PC-3 (cell line): Measurements from ENCODE around the gene CAT. TPM values are rescaled to one million over a fixed set of nuclear protein-coding genes. Genes with fewer than 3 reads are reported as not detected.
A peak's percentile ranks its signal among the peaks of the same experiment; 100 is the strongest.

Source experiments
- ATAC-seq: fragments of 200-7000 bp; cut with Tn5 transposase; 2 replicates; pipeline ENCODE4 v1.9.1; 2020; ENCODE audit warnings: mild to moderate bottlenecking, moderate library complexity
- BruUV-seq: library from RNA; stranded (reverse); fragments of 400-500 nt; replicated peaks from 2 replicates; lab custom pipeline; 2021; lab: Mats Ljungman, UMichigan
- CTCF ChIA-PET: fragments of 300-600 bp; sonication (Branson Sonifier 250); formaldehyde crosslinking; loops from one replicate; lab custom pipeline; 2022; ENCODE audit warnings: antibody characterized with exemption; lab: Charles Lee
- POLR2A ChIA-PET: fragments of 300-600 bp; sonication (Branson Sonifier 250); formaldehyde crosslinking; loops from one replicate; lab custom pipeline; 2022; ENCODE audit warnings: antibody characterized with exemption; ENCODE audit not compliant: unreplicated experiment; lab: Charles Lee
- DNase-seq: peaks from one replicate; pipeline ENCODE4 v3.0.0-alpha.2; 2015
- H2AFZ ChIP-seq: fragments of 300-600 bp; sonication (generic); 2 replicates; pipeline ENCODE4 v1.6.0; 2016; ENCODE audit warnings: antibody characterized with exemption, low read length
- H3F3A ChIP-seq: fragments of 300-600 bp; sonication (generic); one replicate; pipeline ENCODE4 v1.6.0; 2017; ENCODE audit warnings: antibody characterized with exemption, low read length, control low read depth, mild to moderate bottlenecking; ENCODE audit not compliant: unreplicated experiment
- H3K27ac ChIP-seq: fragments of 300-600 bp; sonication (generic); 2 replicates; pipeline ENCODE4 v1.5.1; 2016; ENCODE audit warnings: mild to moderate bottlenecking, low read length
- H3K27me3 ChIP-seq: fragments of 300-600 bp; sonication (generic); 2 replicates; pipeline ENCODE4 v1.6.1; 2016; ENCODE audit warnings: low read length, mixed read lengths
- H3K36me3 ChIP-seq: fragments of 300-600 bp; sonication (generic); 2 replicates; pipeline ENCODE4 v1.6.1; 2016; ENCODE audit warnings: low read depth, mixed run types, low read length, mixed read lengths
- H3K4me1 ChIP-seq: fragments of 300-600 bp; sonication (generic); 2 replicates; pipeline ENCODE4 v1.5.1; 2016; ENCODE audit warnings: low read length; ENCODE audit not compliant: insufficient read depth
- H3K4me2 ChIP-seq: fragments of 300-600 bp; sonication (generic); 2 replicates; pipeline ENCODE4 v1.6.0; 2016; ENCODE audit warnings: low read length
- H3K4me3 ChIP-seq: fragments of 300-600 bp; sonication (generic); 2 replicates; pipeline ENCODE4 v1.5.1; 2016; ENCODE audit warnings: mild to moderate bottlenecking, low read length, mixed read lengths
- H3K79me2 ChIP-seq: fragments of 300-600 bp; sonication (generic); 2 replicates; pipeline ENCODE4 v1.6.1; 2017; ENCODE audit warnings: low read length, mixed read lengths
- H3K9ac ChIP-seq: fragments of 300-600 bp; sonication (generic); 2 replicates; pipeline ENCODE4 v1.6.0; 2016; ENCODE audit warnings: mild to moderate bottlenecking, low read length
- H3K9me2 ChIP-seq: fragments of 300-600 bp; sonication (generic); replicated peaks from 2 replicates; pipeline ENCODE4 v1.6.1; 2016; ENCODE audit warnings: mixed run types, low read length, mixed read lengths
- H3K9me3 ChIP-seq: fragments of 300-600 bp; sonication (generic); 2 replicates; pipeline ENCODE4 v1.6.1; 2016; ENCODE audit warnings: low read length, mixed read lengths
- H4K20me1 ChIP-seq: fragments of 300-600 bp; sonication (generic); 2 replicates; pipeline ENCODE4 v1.6.1; 2016; ENCODE audit warnings: low read length, mixed read lengths
- EZH2 ChIP-seq: fragments of 300-600 bp; sonication (generic); IDR thresholded peaks from one replicate; pipeline ENCODE4 v1.6.1; 2017; ENCODE audit warnings: antibody characterized with exemption, mild to moderate bottlenecking, low read length; ENCODE audit not compliant: unreplicated experiment
- EZH2phosphoT487 ChIP-seq: fragments of 300-600 bp; sonication (generic); IDR thresholded peaks from 2 replicates; pipeline ENCODE4 v1.6.1; 2018; ENCODE audit warnings: mild to moderate bottlenecking, antibody characterized with exemption, low read length, borderline replicate concordance
- intact Hi-C: fragments of 100-400 bp; cut with micrococcal nuclease; formaldehyde crosslinking; loops from 2 replicates; pipeline ENCODE4 v1.9.0; 2023
- total RNA-seq: library from RNA; depleted of rRNA; stranded (reverse); fragments of >200 nt; gene quantifications from 2 replicates; pipeline ENCODE4 v1.2.3, GENCODE V29; 2014
- TF ChIP-seq, protein P1 (sequence below): fragments of 300-600 bp; sonication (generic); conservative IDR thresholded peaks from 2 replicates; pipeline ENCODE4 v1.5.1; 2017; ENCODE audit warnings: antibody characterized with exemption, low read depth, mild to moderate bottlenecking, low read length

The CAT gene
- total RNA-seq, 1 experiment from 2014 or later, result 50.5 TPM

DNA sequence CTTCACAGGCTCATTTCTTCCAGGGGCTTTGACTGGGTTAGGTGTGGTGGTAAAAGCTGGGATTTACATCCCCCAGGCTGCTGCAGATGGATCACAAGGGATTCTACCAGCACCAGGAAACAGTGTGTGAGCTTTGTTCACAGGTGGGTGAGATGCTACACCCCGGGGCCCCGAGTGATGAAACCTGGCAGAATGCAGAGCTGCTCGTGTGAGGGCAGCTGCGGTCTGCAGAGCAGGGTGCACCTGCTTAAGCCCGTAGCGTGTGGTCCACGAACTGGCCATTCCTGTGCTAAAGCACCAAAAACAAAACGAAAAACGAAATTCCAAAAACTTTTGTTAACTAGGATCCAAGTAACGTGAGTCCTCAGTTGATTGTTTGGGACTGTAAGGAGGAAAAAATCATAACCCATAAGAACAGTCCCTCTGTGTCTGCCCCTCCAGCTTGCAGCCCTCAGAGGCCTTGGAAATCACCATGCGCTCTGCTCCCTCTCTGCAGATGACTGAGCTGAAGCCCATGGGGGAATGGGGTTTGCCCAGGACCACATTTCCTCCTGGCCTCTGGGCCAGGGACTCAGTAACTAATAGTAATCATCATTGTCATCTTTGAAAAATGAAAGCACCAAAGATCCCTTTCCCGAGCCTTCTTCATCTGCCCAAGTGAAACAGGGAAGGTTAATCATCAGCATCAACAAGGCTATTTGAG, 50.3 kb downstream of the CAT start:
- Histone ChIP-seq H2AFZ (no peak overlapping the region), H3K27ac (no peak overlapping the region), H4K20me1 (no peaks in the 10 kb centered on the region), H3K9me2 (no peaks in the 10 kb centered on the region), H3K27me3 (no peaks in the 10 kb centered on the region), H3K9ac (no peak overlapping the region), H3K4me1 (no peaks in the 10 kb centered on the region), H3K36me3 (no peaks in the 10 kb centered on the region), H3F3A (no peaks in the 10 kb centered on the region), H3K9me3 (no peaks in the 10 kb centered on the region), H3K4me3 (no peak overlapping the region), H3K79me2 (no peaks in the 10 kb centered on the region), H3K4me2 (no peak overlapping the region)
- POLR2A ChIA-PET, result no interaction called here
- no peak for TF ChIP-seq EZH2
- TF ChIP-seq, protein P1, sequence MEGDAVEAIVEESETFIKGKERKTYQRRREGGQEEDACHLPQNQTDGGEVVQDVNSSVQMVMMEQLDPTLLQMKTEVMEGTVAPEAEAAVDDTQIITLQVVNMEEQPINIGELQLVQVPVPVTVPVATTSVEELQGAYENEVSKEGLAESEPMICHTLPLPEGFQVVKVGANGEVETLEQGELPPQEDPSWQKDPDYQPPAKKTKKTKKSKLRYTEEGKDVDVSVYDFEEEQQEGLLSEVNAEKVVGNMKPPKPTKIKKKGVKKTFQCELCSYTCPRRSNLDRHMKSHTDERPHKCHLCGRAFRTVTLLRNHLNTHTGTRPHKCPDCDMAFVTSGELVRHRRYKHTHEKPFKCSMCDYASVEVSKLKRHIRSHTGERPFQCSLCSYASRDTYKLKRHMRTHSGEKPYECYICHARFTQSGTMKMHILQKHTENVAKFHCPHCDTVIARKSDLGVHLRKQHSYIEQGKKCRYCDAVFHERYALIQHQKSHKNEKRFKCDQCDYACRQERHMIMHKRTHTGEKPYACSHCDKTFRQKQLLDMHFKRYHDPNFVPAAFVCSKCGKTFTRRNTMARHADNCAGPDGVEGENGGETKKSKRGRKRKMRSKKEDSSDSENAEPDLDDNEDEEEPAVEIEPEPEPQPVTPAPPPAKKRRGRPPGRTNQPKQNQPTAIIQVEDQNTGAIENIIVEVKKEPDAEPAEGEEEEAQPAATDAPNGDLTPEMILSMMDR, result no peak
- TF ChIP-seq EZH2phosphoT487, result no peak
- ATAC-seq (no peak), DNase-seq (no peak)
- CTCF ChIA-PET, result interaction anchor here (0.6 kb wide), 1 partner anchor 151 kb away, joined by 4 read pairs; no protein-coding TSS in a partner anchor
- BruUV-seq, result no TSS peak
- intact Hi-C loops, result no loop called here

DNA sequence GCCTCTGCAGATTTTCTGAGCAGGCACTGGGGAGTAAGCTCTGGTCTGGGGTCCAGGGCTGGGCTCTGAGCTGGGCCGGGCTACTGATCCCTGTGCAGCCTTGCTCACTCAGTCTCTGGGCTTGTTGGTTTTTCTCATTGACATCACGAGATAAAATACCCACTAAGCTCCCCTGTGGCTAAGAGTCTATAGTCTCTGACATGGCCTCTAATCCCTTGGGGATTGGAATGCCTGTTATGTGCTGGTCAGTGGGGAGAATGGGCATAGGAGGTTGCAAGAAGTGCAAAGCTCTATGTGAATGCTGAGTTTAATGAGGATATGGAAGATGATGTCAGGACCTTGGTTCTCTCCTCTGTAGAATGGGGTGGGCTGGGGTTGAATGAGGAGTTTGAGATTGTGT, 51.6 kb downstream of the CAT start:
- no TSS peak for BruUV-seq
- no peak overlapping the region for H3K9ac ChIP-seq
- no peaks in the 10 kb centered on the region for H3F3A ChIP-seq
- intact Hi-C loops, result no loop called here
- TF ChIP-seq, protein P1, result no peak
- no peak for TF ChIP-seq EZH2phosphoT487
- no peaks in the 10 kb centered on the region for H3K9me3 ChIP-seq
- H3K36me3 ChIP-seq, result no peaks in the 10 kb centered on the region
- H3K4me3 ChIP-seq, result no peak overlapping the region
- peaks cover 5% of the 10 kb centered on the region for H3K4me1 ChIP-seq
- no peaks in the 10 kb centered on the region for H3K79me2 ChIP-seq
- ATAC-seq, result no peak
- ChIA-PET POLR2A (no interaction called here), CTCF (no interaction called here)
- no peak overlapping the region for H3K4me2 ChIP-seq
- H3K9me2 ChIP-seq, result no peaks in the 10 kb centered on the region
- no peaks in the 10 kb centered on the region for H3K27me3 ChIP-seq
- no peaks in the 10 kb centered on the region for H4K20me1 ChIP-seq
- no peak overlapping the region for H2AFZ ChIP-seq
- no peak for DNase-seq
- H3K27ac ChIP-seq, result no peak overlapping the region

DNA sequence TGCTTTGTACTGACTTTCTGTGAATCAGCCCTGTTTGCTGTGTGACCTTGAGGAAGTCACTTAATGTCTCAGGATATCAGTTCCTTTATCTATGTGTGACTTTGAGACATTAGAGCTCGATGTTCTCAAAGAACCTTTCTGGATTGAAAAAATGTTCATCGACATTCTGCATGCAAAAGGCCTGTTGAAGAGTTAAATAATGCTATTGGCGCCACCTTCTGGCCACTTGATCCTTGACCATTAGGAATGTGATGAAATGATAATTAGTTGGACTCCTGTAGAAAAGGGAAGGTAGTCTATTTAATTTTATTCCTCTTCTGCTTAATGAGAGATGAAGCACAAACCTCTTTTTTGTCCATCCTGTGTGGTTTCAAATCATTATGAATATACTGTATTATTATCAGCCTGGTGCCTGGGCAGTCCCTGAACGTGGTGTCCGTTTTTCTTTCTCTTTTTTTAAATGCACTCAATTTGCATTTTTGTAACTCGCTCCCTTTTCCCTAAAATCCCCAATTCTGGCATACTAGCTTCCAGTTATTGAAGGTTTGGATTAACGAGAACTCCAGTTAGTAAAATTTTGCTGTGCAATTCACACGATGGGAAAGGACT, 54.2 kb downstream of the CAT start:
- POLR2A ChIA-PET, result no interaction called here
- 0 out of 2 replicates have a peak, but pooled peaks have one; percentile 44 for ATAC-seq
- Histone ChIP-seq H3K4me1 (peaks cover 7% of the 10 kb centered on the region), H3K36me3 (no peaks in the 10 kb centered on the region), H4K20me1 (no peaks in the 10 kb centered on the region), H3K9me3 (no peaks in the 10 kb centered on the region), H3K79me2 (no peaks in the 10 kb centered on the region), H2AFZ (no peak overlapping the region), H3K4me3 (no peak overlapping the region), H3K9me2 (no peaks in the 10 kb centered on the region), H3F3A (no peaks in the 10 kb centered on the region), H3K9ac (no peak overlapping the region), H3K27ac (no peak overlapping the region), H3K27me3 (no peaks in the 10 kb centered on the region), H3K4me2 (no peak overlapping the region)
- BruUV-seq, result no TSS peak
- intact Hi-C loops, result loop anchor here (1.0 kb wide), 1 partner anchor 127 kb away; no protein-coding TSS in a partner anchor
- DNase-seq, result peak; percentile 72
- TF ChIP-seq, protein P1, result peak; percentile 84
- TF ChIP-seq EZH2phosphoT487, result no peak
- CTCF ChIA-PET, result interaction anchor here (0.5 to 1.2 kb wide), 7 partner anchors 112 to 1005 kb away, joined by 3 to 15 read pairs (median 4); no protein-coding TSS in a partner anchor
